ENCODE measurements around the gene PWWP2B. TPM values are rescaled to one million over a fixed set of nuclear protein-coding genes. Genes with fewer than 3 reads are reported as not detected.

Gene PWWP2B
- total and polyA plus RNA-seq, 7 donors: 7.7 to 50.8 (median 10.2) TPM

DNA sequence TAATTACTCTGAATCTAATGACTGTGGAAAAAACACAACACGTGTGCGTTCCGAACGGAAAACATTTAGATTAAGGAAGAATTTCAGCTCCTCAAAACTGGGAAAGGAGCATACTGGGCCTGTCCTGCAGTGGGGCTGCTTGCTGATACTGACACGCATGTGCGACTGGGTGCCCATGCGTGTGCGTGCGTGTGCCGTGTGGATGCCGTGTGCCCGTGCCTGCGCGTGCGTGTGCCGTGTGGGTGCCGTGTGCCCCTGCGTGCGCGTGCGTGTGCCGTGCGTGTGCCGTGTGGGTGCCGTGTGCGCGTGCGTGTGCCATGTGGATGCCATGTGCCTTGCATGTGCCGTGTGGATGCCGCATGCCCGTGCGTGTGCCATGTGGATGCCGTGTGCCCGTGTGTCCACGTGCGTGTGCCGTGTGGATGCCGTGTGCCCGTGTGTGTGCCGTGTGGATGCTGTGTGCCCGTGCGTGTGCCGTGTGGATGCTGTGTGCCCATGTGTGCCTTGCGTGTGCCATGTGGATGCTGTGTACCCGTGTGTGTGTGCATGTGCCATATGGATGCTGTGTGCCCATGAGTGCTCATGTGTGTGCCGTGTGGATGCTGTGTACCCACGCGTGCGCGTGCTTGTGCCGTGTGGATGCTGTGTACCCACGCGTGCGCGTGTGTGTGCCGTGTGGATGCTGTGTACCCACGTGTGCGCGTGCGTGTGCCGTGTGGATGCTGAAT lies 28.2 kb downstream of the PWWP2B start:
- Histone ChIP-seq H3K27ac (no peak overlapping the region), H3K9me3 (no peaks in the 10 kb centered on the region), H3K4me3 (no peak overlapping the region), H3K36me3 (no peaks in the 10 kb centered on the region), H3K27me3 (no peaks in the 10 kb centered on the region), H3K4me1 (peaks cover 0 to 46% (median 40%) of the 10 kb centered on the region in 4 donors)
- WGBS, 2 donors: 96 to 98% methylated on average over 61 of the region's 61 CpGs
- TF ChIP-seq EP300 (IDR thresholded peaks at IDR 0.05): no peak
- TF ChIP-seq, protein P1, sequence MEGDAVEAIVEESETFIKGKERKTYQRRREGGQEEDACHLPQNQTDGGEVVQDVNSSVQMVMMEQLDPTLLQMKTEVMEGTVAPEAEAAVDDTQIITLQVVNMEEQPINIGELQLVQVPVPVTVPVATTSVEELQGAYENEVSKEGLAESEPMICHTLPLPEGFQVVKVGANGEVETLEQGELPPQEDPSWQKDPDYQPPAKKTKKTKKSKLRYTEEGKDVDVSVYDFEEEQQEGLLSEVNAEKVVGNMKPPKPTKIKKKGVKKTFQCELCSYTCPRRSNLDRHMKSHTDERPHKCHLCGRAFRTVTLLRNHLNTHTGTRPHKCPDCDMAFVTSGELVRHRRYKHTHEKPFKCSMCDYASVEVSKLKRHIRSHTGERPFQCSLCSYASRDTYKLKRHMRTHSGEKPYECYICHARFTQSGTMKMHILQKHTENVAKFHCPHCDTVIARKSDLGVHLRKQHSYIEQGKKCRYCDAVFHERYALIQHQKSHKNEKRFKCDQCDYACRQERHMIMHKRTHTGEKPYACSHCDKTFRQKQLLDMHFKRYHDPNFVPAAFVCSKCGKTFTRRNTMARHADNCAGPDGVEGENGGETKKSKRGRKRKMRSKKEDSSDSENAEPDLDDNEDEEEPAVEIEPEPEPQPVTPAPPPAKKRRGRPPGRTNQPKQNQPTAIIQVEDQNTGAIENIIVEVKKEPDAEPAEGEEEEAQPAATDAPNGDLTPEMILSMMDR (IDR thresholded peaks at IDR 0.05): no peak
- no peak for TF ChIP-seq POLR2A (IDR thresholded peaks at IDR 0.05)
- no peak for DNase-seq
- intact Hi-C loops (cut with DNase I): no loop called here

DNA sequence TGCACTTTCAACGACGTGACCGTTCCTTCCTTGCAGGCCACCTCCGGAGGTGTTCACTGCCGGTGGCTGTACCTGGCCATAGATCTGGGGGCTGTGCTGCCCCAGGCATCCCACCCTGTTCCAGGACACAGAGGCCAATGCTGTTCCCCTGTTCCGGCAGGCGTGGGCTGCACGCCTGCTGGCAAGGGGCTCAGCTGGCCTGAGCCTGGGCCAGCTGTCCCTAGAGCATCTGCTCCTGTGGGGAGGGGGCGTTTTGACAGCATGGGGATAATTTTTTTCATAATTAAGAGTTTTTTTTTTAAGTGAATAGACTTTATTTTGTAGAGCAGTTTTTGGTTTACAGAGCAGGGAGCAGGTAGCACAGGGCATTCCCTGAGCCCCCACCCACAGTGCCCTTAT lies 28.8 kb downstream of the PWWP2B start:
- Histone ChIP-seq H3K27ac (no peak overlapping the region), H3K27me3 (no peaks in the 10 kb centered on the region), H3K4me1 (peaks cover 0 to 41% (median 34%) of the 10 kb centered on the region in 4 donors), H3K9me3 (no peaks in the 10 kb centered on the region), H3K36me3 (no peaks in the 10 kb centered on the region), H3K4me3 (no peak overlapping the region)
- 94 to 95% methylated on average over 9 of the region's 9 CpGs for WGBS, 2 donors
- DNase-seq: no peak
- intact Hi-C loops (cut with DNase I): no loop called here
- no peak for TF ChIP-seq POLR2A (IDR thresholded peaks at IDR 0.05)
- TF ChIP-seq, protein P1 (IDR thresholded peaks at IDR 0.05): no peak
- no peak for TF ChIP-seq POLR2AphosphoS5 (IDR thresholded peaks at IDR 0.05)
- no peak for TF ChIP-seq EP300 (IDR thresholded peaks at IDR 0.05)

DNA sequence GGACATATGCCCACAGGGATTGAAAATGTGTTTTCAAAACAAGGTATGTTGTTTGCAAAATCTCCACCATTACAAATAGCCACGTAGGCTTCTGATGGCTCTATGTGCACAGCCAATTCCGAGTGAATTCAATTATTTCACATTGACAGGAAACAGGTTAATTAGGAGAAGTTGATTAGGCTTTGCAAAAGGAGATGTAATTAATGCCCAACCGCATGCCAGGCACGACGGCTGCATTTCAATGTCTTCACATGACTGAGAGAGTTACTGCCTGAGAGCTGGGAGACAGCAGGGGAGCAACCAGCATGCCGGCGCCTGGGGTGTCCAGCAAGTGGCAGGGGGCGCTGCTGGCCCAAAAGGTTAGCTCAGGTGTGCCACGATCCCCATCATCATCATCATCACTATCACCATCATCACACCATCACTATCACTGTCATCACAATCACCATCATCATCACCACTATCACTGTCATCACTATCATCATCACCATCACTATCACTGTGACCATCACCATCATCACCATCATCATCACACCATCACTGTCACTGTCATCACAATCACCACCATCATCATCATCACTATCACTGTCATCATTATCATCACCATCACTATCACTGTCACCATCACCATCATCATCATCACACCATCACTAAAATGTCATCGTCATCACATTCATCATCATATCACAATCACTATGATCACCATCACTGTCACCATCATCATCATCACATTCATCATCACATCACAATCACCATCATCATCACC lies 30.2 kb downstream of the PWWP2B start:
- 84 to 91% methylated on average over 10 of the region's 10 CpGs for WGBS, 2 donors
- intact Hi-C loops (cut with DNase I): no loop called here
- Histone ChIP-seq H3K9me3 (no peaks in the 10 kb centered on the region), H3K4me1 (peaks cover 0 to 26% (median 20%) of the 10 kb centered on the region in 4 donors), H3K4me3 (no peak overlapping the region), H3K27me3 (no peaks in the 10 kb centered on the region), H3K27ac (no peak overlapping the region), H3K36me3 (no peaks in the 10 kb centered on the region)
- DNase-seq: no peak
- TF ChIP-seq EP300 (IDR thresholded peaks at IDR 0.05) (no peak), POLR2AphosphoS5 (IDR thresholded peaks at IDR 0.05) (no peak), POLR2A (IDR thresholded peaks at IDR 0.05) (no peak)
- TF ChIP-seq, protein P1 (IDR thresholded peaks at IDR 0.05): no peak

DNA sequence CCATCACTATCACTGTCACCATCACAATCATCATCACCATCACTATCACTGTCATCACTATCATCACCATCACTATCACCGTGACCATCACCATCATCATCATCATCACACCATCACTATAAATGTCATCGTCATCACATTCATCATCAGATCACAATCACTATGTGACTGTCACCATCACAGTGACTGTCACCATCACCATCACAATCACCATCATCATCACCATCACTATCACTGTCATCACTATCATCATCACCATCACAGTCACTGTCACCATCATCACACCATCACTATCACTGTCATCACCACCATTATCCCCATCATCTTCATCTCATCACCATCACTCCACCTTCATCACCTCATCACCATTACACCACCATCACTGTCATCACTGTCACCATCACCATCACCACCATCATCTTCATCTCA lies 31.0 kb downstream of the PWWP2B start:
- H3K36me3 ChIP-seq: no peaks in the 10 kb centered on the region
- no peaks in the 10 kb centered on the region for H3K9me3 ChIP-seq
- peaks cover 0 to 19% (median 12%) of the 10 kb centered on the region in 4 donors for H3K4me1 ChIP-seq
- H3K4me3 ChIP-seq: no peak overlapping the region
- H3K27ac ChIP-seq: no peak overlapping the region
- WGBS, 2 donors: 97 to 99% methylated on average over 2 of the region's 2 CpGs
- intact Hi-C loops (cut with DNase I): no loop called here
- no peaks in the 10 kb centered on the region for H3K27me3 ChIP-seq
- no peak for DNase-seq
- no peak for TF ChIP-seq POLR2AphosphoS5 (IDR thresholded peaks at IDR 0.05)
- TF ChIP-seq POLR2A (IDR thresholded peaks at IDR 0.05): no peak
- no peak for TF ChIP-seq EP300 (IDR thresholded peaks at IDR 0.05)
- TF ChIP-seq, protein P1 (IDR thresholded peaks at IDR 0.05): no peak

Measured in sigmoid colon (tissue), 7 donors.